Skin of body (tissue), 3 donors: Measurements from ENCODE around the gene PSMA3. TPM values are rescaled to one million over a fixed set of nuclear protein-coding genes. Genes with fewer than 3 reads are reported as not detected.
A peak's percentile ranks its signal among the peaks of the same experiment; 100 is the strongest.

ENCODE experiments used
- DNase-seq: peaks from one replicate; lab custom pipeline; 2025; lab: John Stamatoyannopoulos, UW
- small RNA-seq: library from RNA; depleted of rRNA; stranded (forward); fragments of <200 nt; gene quantifications from one replicate; pipeline ENCODE3, GENCODE V24; 2014; ENCODE audit warnings: low replicate concordance
- total RNA-seq: library from RNA; depleted of rRNA; stranded (reverse); fragments of >200 nt; gene quantifications from one replicate; pipeline ENCODE4 v1.2.3, GENCODE V29; 2014

PSMA3 gene
- total RNA-seq, 1 donor from 2014 or later: 54.5 TPM

GRCh38 chr14:58298477-58299400 is 54.1 kb downstream of the PSMA3 start, which contains the start of gene ARID4A:
Gene ARID4A (plus strand): TSS chr14:58298555. CDS start chr14:58299855, 1,300 bp downstream.
- DNase-seq: peak; percentile 20

- peak; percentile 39 for DNase-seq
Observed at GRCh38 chr14:58299401-58300330, 55.0 kb downstream of the PSMA3 start.

DNA sequence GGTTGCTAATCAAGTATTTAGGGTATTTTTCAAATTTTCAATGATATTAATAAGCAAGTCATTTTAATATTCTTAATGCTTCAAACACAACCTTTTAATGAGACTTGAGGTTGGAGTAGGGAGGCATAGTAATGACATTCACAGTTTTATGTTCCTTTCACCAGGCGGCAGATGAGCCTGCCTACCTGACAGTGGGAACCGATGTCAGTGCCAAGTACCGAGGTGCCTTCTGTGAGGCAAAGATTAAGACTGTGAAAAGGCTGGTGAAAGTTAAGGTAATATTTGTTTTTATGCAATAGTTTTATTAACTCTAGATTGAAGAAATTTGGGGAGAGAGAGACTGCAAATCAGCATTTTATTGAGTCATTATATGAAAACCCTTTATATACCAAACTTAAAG is 56.8 kb downstream of the PSMA3 start:
- DNase-seq: no peak

DNA sequence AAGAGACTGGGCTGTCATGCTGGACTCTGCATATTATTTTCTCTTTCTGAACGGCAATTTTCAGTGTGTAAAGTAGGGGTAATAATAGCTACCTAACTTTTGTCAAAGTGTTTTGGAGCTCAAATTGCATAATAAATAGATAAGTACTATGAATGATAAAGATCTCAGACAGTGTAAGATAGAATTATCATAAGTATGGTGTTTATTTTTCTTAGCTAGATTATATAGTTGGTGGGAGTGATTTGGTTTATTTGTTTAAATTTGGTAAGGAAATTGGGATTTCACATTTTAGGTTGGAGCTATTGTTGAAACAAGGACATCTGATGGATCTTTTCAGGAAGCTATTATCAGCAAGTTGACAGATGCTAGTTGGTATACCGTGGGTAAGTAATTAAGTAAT is 61.1 kb downstream of the PSMA3 start:
- DNase-seq: no peak

DNA sequence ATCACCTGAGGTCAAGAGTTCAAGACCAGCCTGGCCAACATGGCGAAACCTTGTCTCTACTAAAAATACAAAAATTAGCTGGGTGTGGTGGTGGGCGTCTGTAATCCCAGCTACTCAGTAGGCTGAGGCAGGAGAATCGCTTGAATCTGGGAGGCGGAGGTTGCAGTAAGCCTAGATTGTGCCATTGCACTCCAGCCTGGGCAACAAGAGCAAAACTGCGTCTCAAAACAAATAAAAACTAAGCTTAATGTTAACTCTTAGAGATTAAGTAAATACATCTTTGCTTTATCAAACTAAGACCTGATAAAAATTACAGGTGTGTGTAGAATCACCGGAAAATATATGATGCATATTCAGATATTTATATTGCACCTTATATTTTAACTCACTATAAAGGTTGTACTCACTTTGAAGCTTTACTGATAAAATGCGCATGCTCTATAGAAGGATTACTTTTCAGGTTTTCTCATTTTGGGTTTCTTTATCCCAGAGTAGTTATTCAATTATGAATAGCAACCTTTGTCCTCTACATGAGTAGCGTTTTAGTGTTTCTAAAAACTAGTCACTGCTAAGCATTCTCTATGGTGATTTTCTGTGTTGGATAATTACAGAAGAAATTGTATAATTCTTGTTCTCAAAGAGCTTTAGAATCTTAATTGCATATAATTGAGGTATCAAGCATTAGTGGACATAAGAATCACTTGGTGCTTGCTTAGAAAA is 63.1 kb downstream of the PSMA3 start:
- no peak for DNase-seq

DNA sequence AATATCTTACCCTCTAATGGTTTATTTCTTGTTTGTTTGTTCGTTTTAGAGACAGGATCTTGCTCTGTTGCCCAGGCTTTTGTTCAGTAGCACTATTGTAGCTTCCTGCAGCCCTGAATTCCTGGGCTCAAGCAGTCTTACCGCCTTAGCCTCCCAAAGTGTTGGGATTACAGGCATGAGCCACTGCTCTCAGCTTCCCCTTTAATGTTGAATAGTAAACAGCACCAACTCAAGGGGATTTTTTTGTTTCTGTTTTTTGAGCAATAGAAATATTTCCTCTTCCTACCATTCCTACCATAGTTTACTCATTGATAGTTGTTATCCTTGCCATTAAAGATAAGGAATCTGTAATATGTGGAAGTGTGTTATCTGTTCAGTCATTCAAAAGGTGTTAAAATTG is 64.4 kb downstream of the PSMA3 start:
- no peak for DNase-seq

GRCh38 chr14:58313699-58314098 is 69.1 kb downstream of the PSMA3 start:
- DNase-seq: no peak

- no peak for DNase-seq
Observed at GRCh38 chr14:58315606-58316005, 71.0 kb downstream of the PSMA3 start.

Small RNA genes within 50 kb of the gene (small RNA-seq; reads per million reads assigned to genes)
- gene RNU6-341P: not detected

Other genes with a start within 250 kb of the PSMA3 start
- gene ARMH4, start 92.6 kb upstream of the PSMA3 start, total RNA-seq: 13.8 TPM
- 65.6 TPM for gene ACTR10, start 44.7 kb upstream of the PSMA3 start, total RNA-seq
- gene ARID4A, start 53.7 kb downstream of the PSMA3 start, total RNA-seq: 31.6 TPM
- not detected for gene TOMM20L, start 151.1 kb downstream of the PSMA3 start, total RNA-seq
- gene TIMM9, start 182.7 kb downstream of the PSMA3 start, total RNA-seq: 34.7 TPM
- gene KIAA0586, start 182.9 kb downstream of the PSMA3 start, total RNA-seq: 21.0 TPM